ENCODE measurements around the gene NLRP3. TPM values are rescaled to one million over a fixed set of nuclear protein-coding genes. Genes with fewer than 3 reads are reported as not detected.

The NLRP3 gene
- total and polyA plus RNA-seq, 9 of the 15 experiments (the other 6 are each of a cell fraction or from before 2014, with no cell fraction given): not detected

GRCh38 chr1:247373721-247374141, 42.2 kb upstream of the NLRP3 start (continued):
- TF ChIP-seq REST (IDR thresholded peaks at IDR 0.05; ENCODE audit: borderline replicate concordance) (peak; percentile 18; the same call in 1 of the 2 replicates), REST (CRISPR knock-in tag; IDR thresholded peaks at IDR 0.05; ENCODE audit: low read depth) (no peak), XRCC5 (IDR thresholded peaks at IDR 0.05; ENCODE audit: low read depth, low read length) (0 out of 2 replicates have a peak, but pooled peaks have one; percentile 47), RAD21 (CRISPR knock-in tag; conservative IDR thresholded peaks at IDR 0.05 in 1 of 2, IDR thresholded peaks at IDR 0.05 in 1 of 2) (peak in 1 of 2 experiments; percentile 44; a peak in 2 of 4 replicates), RBM14 (IDR thresholded peaks at IDR 0.05; ENCODE audit: borderline replicate concordance, insufficient read depth, low read depth, low read length) (no peak), MAZ (CRISPR knock-in tag; conservative IDR thresholded peaks at IDR 0.05 in 1 of 2, IDR thresholded peaks at IDR 0.05 in 1 of 2) (0 out of 4 replicates have a peak, but pooled peaks of 1 of the 2 experiments have one; percentile 39), KLF16 (IDR thresholded peaks at IDR 0.05) (no peak), JUND (IDR thresholded peaks at IDR 0.05; ENCODE audit: borderline replicate concordance, low read depth, low read length) (0 out of 2 replicates have a peak, but pooled peaks have one; percentile 14), JUND (tag; IDR thresholded peaks at IDR 0.05; ENCODE audit: borderline replicate concordance, low read depth, low read length) (no peak), ZFP36 (IDR thresholded peaks at IDR 0.05; ENCODE audit: low read depth, low read length, partially characterized antibody) (peak; percentile 39), MIER1 (IDR thresholded peaks at IDR 0.05; ENCODE audit: low read depth) (no peak), ZNF23 (CRISPR knock-in tag; IDR thresholded peaks at IDR 0.05) (no peak), SMC3 (conservative IDR thresholded peaks at IDR 0.05; ENCODE audit: insufficient read depth, low read depth, low read length) (peak; percentile 28; the same call in 1 of the 2 replicates), ZBTB7A (IDR thresholded peaks at IDR 0.05; ENCODE audit: borderline replicate concordance, control insufficient read depth, low read depth, low read length) (peak; percentile 52; the same call in 1 of the 2 replicates), CTCFL (IDR thresholded peaks at IDR 0.05; ENCODE audit: borderline replicate concordance, insufficient read depth, low read depth, low read length, poor library complexity, severe bottlenecking) (peak; percentile 39)

All from K562 (cell line).